HL-60 (cell line): ENCODE measurements around the gene HACD4.

Experiments
- DNase-seq, 2 experiments: peaks; one replicate each; pipeline ENCODE4 v3.0.0-alpha.2; 2010 to 2020; ENCODE audit warnings: low read depth in 1 of 2, low spot score in 1 of 2
- H3K27ac ChIP-seq: fragments of 250-450 bp; sonication (Bioruptor Pico); replicated peaks from 2 replicates; pipeline ENCODE4 v1.5.1; 2020; ENCODE audit warnings: mild to moderate bottlenecking, moderate library complexity
- H3K27me3 ChIP-seq: fragments of 250-450 bp; sonication (Bioruptor Pico); 2 replicates; pipeline ENCODE4 v1.5.1; 2021; ENCODE audit warnings: mild to moderate bottlenecking, moderate library complexity; ENCODE audit not compliant: insufficient read depth, poor library complexity, severe bottlenecking
- H3K4me3 ChIP-seq: replicated peaks from 2 replicates; pipeline ENCODE4 v1.5.1; 2011; ENCODE audit warnings: mild to moderate bottlenecking, control low read depth, low read length; ENCODE audit not compliant: insufficient read depth
- GABPA ChIP-seq: IDR thresholded peaks from 2 replicates; pipeline ENCODE4 v1.6.1; 2012; ENCODE audit warnings: low read depth
- POLR2AphosphoS5 ChIP-seq: IDR thresholded peaks from 2 replicates; pipeline ENCODE4 v1.6.1; 2012; ENCODE audit warnings: low read depth
- SPI1 ChIP-seq: IDR thresholded peaks from 2 replicates; pipeline ENCODE4 v1.6.1; 2012; ENCODE audit warnings: low read depth, mild to moderate bottlenecking, borderline replicate concordance
- TF ChIP-seq, protein P1 (sequence below): IDR thresholded peaks from 2 replicates; pipeline ENCODE4 v1.6.1; 2012; ENCODE audit warnings: low read depth; ENCODE audit not compliant: insufficient replicate concordance
- TF ChIP-seq, protein P2 (sequence below): IDR thresholded peaks from one replicate; pipeline ENCODE4 v1.5.1; 2011; ENCODE audit warnings: low read length, control low read depth, inconsistent platforms; ENCODE audit not compliant: insufficient read depth

HACD4 gene

DNA sequence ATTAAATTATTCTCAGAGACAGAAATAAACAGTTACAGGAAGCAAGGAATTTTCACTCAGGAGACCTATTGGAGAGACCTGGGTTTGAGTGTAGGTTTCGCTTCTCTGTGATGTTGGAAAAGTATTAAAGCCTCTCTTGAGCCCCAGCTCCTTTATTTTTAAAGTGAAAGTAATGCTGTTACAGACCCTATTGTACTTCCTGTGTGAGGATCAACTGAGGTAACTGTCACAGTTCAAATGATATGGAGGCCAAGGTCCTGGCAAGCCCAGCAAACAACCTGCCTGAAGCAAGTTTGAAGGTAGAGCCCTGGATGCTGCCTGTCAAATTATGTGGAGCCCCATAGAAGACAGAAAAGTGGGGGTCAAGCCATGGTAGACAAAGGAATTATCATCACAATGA lies 7.9 kb upstream of the HACD4 start:
- Histone ChIP-seq H3K4me3 (no peak overlapping the region), H3K27me3 (no peaks in the 10 kb centered on the region), H3K27ac (no peak overlapping the region)
- TF ChIP-seq GABPA: no peak
- no peak for DNase-seq

DNA sequence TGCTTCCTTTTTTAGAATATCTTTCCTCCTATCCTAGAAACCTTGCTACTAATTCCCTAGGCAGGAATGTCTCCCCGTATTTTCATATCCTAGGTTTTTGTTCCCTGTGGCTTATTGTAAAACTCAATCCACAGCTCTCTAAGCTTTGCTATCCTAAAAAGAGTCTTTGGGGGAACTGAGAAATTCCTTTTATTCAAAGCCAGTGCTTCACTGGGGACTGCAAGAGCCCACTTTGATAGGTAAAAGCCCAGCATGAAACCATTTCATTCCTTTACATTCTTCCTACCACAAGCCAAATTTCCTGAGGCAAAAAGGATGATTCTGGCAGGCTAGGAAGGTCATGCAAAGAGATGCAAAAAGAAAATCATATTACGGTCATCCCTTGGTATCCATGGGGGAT lies 5.8 kb upstream of the HACD4 start:
- Histone ChIP-seq H3K27me3 (no peaks in the 10 kb centered on the region), H3K4me3 (no peak overlapping the region), H3K27ac (no peak overlapping the region)
- TF ChIP-seq POLR2AphosphoS5 (no peak), SPI1 (no peak), GABPA (no peak)
- TF ChIP-seq, protein P1, sequence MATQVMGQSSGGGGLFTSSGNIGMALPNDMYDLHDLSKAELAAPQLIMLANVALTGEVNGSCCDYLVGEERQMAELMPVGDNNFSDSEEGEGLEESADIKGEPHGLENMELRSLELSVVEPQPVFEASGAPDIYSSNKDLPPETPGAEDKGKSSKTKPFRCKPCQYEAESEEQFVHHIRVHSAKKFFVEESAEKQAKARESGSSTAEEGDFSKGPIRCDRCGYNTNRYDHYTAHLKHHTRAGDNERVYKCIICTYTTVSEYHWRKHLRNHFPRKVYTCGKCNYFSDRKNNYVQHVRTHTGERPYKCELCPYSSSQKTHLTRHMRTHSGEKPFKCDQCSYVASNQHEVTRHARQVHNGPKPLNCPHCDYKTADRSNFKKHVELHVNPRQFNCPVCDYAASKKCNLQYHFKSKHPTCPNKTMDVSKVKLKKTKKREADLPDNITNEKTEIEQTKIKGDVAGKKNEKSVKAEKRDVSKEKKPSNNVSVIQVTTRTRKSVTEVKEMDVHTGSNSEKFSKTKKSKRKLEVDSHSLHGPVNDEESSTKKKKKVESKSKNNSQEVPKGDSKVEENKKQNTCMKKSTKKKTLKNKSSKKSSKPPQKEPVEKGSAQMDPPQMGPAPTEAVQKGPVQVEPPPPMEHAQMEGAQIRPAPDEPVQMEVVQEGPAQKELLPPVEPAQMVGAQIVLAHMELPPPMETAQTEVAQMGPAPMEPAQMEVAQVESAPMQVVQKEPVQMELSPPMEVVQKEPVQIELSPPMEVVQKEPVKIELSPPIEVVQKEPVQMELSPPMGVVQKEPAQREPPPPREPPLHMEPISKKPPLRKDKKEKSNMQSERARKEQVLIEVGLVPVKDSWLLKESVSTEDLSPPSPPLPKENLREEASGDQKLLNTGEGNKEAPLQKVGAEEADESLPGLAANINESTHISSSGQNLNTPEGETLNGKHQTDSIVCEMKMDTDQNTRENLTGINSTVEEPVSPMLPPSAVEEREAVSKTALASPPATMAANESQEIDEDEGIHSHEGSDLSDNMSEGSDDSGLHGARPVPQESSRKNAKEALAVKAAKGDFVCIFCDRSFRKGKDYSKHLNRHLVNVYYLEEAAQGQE: no peak
- TF ChIP-seq, protein P2, sequence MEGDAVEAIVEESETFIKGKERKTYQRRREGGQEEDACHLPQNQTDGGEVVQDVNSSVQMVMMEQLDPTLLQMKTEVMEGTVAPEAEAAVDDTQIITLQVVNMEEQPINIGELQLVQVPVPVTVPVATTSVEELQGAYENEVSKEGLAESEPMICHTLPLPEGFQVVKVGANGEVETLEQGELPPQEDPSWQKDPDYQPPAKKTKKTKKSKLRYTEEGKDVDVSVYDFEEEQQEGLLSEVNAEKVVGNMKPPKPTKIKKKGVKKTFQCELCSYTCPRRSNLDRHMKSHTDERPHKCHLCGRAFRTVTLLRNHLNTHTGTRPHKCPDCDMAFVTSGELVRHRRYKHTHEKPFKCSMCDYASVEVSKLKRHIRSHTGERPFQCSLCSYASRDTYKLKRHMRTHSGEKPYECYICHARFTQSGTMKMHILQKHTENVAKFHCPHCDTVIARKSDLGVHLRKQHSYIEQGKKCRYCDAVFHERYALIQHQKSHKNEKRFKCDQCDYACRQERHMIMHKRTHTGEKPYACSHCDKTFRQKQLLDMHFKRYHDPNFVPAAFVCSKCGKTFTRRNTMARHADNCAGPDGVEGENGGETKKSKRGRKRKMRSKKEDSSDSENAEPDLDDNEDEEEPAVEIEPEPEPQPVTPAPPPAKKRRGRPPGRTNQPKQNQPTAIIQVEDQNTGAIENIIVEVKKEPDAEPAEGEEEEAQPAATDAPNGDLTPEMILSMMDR: no peak
- no peak for DNase-seq

DNA sequence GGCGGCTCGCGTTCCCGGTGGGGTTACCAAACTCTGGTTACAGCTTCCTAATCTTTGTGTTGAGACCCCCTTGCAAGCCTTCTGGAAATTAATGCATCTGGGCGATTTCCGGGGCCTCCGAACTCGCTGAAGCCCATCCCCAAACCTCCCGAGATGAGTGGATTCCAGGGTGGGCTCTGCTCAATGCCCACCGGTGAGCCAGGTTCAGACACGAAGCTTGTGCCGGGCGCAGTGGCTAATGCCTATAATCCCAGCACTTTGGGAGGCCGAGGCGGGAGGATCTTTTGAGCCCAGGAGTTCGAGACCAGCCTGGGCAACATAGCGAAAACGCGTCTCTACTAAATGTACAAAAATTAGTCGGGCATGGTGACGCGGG lies 356 bp upstream of the HACD4 start:
- peak overlapping the region; percentile 36 for H3K4me3 ChIP-seq
- TF ChIP-seq SPI1: no peak
- TF ChIP-seq, protein P2: no peak
- TF ChIP-seq, protein P1: no peak
- TF ChIP-seq GABPA: no peak
- no peak for TF ChIP-seq POLR2AphosphoS5
- no peak for DNase-seq
- H3K27ac ChIP-seq: peak overlapping the region; percentile 71
- no peaks in the 10 kb centered on the region for H3K27me3 ChIP-seq

DNA sequence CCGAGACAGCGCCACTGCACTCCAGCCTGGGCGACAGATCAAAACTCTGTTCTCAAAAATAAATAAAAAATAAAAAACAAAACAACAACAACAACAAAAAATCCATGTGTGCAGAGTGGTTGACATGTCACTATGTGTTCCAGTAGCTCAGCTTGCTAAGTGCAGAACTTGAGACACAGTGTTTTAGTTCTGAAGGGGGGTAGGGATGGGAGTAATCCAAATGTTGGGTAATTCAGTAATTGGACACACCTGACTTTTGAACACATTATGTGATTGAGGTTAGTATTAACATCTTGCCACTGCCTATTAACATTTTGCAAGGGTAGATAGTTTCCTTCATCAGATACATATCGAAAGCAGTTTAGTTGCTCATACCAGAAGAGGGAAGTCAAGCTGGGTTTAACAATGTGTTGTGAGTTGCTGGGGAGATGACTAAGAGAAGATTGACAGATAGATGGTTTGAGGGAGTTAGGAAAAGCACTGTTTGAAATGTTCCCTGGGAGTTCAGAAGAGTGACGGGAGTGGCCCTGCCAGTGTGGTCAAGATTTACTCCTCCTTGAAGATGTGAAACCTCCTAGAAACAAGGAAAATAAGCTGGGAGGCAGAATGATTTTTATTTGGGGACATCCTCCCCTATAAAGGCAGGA lies 928 bp downstream of the HACD4 start:
- peak in 1 of 2 experiments; percentile 30 for DNase-seq
- Histone ChIP-seq H3K27ac (peak overlapping the region; percentile 71), H3K27me3 (no peaks in the 10 kb centered on the region), H3K4me3 (peak overlapping the region; percentile 36)
- no peak for TF ChIP-seq POLR2AphosphoS5
- no peak for TF ChIP-seq GABPA
- TF ChIP-seq, protein P2: no peak
- TF ChIP-seq SPI1: no peak
- TF ChIP-seq, protein P1: no peak
